ENCODE results near the gene PUM2.
A peak's percentile ranks its signal among the peaks of the same experiment; 100 is the strongest.

PUM2 gene

DNA sequence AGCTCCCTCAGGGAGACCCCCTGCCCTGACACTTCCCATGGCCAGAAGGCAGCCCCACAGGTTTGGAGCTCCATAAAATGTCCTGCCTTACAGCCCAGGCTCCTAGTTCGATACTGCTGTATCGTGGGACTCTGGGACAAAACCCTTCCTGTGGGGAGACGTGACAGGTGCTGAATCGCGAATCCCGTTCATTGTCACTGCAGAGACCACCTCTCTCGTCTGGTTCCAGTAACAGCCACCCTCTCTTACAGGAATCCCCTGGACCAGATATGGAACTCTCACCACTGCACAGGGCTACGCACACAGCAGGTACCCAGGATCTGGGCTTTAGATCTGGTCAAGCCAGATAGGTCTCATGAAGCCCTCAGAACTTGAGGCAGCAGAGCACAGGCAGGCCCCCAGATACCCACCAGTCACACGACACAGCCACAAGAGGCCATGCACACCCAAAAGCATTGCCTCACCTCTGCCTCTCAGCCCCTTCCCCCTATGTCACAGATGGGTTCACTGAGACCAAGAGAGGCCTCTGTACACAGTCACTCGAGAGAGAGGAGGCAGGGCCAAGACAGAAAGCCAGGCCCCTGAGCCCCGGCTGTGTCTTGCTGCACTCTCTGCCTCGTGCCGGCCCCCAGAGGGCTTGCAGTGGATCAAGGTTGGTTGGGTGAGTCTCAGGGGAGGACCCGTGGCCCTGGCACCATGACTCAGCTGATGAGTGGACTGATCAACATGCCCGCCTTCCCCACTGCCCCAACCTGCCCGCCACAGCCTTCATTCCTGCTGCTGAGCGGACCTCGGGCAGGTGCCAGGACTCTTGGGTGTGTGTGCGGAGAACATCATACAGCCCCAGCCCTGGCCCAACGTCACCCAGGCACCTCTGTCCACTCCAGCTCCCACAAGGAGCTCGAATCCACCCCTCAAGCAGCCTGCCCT, 133.3 kb downstream of the PUM2 start:
- peak; percentile 26 for DNase-seq (ENCODE audit: low read depth)

DNA sequence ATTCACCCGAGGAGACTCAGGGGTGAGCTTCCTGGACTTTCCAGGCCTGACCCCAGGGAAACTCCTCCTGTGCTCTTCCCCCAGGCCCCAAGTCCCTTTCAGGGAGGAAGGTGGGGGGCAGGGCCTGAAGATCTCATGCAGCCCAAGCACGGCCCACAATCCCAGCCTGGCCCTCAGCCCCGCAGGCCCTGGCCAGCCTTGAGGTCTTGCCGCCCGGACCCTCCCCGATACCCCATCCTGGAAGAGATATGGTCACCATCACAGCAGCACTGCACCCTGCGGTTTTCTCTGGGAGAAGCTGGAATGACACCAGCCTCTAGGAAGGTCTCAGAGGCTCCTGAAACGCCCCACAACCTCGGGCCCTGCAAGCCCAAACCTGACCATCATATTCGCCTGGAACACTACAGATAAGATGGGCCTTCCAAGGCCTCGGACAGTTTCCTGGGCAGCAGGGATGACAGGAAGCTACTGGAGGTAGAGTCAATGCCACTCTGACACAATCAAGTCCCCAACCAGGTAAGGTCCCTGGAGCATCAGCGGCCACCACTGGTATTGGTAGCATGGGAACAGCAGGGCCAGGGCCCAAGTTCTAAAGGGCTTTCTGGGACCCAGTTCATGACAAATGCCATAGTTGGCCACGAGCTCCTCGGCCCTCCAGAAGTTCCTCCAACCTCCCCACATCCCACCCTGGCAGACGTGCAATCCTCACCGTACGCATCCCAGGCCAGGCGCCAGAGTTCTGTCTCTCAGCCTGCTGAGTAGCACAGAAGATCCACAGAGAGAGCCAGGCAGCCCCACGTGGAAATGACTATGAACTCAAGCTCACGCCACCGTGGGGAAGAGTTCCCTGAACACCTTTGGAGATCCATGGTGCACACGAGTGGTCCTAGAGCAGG, 134.3 kb downstream of the PUM2 start:
- no peak for DNase-seq (ENCODE audit: low read depth)

- no peak for DNase-seq (ENCODE audit: low read depth)
Measured at GRCh38 chr2:20215183-20216040, 135.2 kb downstream of the PUM2 start.

DNA sequence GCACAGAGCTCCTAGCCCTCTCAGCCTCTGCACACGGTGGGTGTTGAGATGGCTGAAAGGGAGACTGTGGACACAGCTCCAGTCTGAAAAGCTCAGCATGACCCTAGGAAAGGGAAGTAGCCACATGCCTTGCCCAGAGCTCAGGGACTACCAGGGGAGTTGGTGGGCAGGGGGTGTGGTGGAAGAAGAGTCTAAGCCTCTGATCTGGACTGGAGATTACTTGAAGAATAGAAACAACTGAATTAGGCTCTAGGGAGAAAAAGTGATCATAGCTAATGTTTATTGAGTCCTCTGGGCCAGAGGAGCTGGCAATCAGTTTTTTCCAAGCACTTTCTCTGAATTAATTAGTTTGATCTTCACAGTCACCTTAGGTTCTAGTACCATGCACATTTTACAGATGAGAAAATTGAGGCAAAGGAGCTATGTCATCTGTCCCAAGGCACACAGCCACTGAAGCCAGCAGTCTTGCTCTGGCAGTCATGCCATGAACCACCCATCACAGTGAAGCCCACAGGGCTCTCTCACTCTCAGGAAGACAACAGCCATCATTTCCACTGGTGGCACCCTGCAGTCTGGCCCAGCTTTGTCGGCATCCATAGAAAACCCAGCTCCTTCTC, 136.0 kb downstream of the PUM2 start:
- DNase-seq (ENCODE audit: low read depth) = no peak

DNA sequence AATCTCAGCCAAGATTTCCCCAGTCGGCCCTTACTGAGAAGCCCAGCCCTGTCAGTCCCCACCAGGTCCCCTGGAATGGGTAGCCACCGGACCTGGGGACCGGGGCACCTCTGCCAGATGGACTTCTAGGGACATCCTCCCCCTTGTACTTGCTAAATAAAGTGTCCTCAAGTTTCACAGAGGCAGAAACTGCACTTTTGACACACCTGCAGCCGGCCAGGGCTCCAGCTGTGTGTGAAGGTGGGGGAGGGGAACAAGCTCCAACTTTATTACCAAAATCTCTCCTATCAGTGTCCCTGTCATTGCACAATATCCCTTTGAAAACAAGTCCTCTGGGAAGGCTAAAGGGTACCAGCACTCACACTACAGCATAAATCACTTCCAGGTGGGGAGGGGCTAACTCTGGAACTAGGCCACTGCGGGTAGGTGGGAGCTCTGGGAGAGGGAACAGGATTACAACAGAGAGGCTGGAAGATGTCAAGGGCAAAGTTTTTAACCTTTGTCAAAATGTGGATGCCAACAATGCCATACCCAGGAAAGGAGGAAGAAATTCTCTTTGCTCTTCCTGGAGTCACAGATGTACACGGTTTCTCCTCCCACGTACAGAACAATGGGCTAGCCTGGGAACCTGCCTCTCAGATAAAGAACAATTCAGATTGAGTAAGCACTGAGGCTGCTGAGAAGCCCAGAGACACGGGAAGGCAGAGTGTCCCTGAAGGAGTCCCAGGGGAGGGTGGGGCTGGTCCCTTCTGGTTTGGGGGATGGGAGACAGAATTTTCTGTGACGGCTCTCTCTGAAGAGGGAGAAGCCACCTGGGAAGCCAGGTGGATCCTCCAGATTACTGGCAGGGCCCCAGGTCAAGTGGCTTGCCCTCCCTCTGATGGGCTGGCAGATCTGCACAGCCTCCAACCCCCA, 136.7 kb downstream of the PUM2 start:
- no peak for DNase-seq (ENCODE audit: low read depth)

DNA sequence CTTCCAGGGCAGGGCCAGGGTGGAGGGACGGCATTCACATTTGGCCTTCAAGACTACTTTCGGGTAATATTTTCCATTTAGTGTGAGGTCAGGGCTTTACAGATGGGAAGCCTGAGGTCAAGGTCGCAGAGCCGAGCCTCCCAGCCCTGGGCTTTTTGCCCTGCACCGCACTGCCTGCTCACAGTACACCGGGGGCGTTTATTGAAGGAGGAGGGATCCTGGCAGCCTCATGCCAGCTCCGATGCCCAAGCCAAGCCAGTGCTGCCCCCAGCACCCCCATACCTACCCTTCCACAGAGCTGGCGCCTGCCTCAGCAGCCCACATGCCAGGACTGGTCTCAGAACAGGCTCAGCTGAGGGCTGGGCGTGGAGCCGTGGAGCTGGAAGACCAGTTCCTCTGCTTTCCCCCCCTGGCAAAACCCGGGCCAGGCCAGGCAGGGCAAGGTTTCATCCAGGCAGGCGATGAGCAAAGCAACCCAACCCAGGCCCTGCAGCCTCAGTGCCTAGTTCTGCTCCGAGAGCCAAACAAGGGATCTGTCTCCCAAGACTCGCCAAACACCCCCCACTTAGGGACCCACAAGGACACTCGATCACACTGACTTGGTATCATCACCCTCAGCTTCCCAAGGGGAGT, 137.7 kb downstream of the PUM2 start:
- no peak for DNase-seq (ENCODE audit: low read depth)

DNA sequence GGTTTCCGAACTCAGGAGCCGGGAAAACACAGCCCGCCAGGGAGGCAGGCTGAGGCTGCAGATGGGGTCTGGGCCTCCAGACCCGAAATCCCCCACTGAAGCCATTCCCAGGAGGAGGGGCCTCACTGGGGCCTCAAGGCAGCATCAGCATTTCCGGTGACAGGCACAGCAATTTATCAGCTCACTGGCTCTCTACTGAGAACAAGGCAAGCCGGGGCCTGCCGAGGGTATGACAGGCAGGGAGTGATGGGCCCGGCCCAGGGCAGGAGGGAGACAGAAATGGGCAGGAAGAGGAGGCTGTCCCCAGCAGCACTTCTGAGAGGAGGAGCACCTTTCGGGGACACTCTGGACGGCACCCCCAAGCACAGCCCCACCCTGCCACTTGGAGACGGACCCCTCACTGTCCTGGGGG, 138.2 kb downstream of the PUM2 start:
- no peak for DNase-seq (ENCODE audit: low read depth)

DNA sequence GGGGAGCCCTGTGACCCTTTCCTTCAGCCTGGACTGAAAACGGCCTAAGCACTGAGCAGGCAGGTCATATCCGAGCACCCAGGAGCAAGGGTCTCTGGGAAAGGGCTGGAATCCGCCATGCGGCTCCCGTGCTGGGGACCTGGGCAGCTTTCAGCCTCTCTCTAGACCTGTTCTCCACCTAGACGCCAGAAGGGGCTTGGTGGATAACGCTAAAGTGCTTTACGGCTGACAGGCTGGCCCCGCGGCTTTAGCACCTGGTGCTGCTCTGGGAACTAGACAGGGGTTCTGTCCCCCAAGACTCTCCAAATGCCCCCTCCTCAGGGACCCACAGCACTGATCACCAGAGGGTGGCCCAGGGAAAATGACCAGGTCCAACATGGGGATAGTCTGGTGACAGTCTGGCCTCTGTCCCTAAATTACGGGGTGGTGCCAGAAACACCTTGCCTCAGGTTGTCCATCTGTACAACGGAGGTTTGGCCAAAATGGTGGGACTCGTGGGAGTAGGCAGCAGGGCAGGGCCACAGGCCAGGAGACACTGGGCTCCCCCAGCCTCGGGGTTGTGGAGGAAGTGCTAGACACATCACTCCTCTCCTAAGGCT, 138.7 kb downstream of the PUM2 start:
- DNase-seq (ENCODE audit: low read depth) = no peak

DNA sequence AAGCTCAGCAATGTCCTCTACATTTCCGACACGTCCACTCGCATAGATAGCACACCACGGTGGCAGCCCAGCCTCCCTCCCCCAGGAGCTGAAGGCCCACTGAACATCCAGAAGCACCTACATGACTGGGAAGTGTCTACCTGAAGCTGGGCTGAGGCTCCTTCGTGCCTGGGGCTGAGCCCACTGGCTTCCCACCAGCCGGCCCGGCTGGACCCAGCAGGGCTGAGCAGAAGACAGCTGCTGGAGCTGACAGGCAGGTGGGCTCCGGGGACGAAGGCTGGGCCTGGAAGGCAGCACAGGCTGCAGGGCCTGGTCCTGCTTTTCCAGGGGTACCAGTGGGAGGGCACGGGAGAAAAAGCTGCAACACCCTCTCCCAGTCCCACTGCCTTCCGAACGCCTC, 139.2 kb downstream of the PUM2 start:
- DNase-seq (ENCODE audit: low read depth) = no peak

DNA sequence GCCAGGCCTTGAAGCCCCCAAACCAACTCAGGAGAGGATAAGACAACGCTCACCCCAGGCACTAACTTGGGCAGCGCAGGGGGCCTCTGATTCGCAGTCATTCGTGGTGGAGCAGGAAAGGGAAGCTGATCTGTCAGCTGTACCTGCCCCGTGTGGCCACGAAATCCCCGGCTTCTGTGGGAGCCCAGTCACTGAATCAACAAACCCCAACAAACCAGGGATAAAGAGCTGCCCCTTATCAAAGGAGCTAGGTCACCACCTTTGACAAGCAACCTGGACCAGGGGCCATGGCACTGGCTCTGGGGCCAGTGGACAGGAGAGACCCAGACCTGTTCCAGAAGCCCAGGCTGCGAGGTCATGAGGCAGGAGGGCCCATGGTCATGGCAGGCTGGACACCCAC, 140.2 kb downstream of the PUM2 start:
- no peak for DNase-seq (ENCODE audit: low read depth)

GRCh38 chr2:20209373-20210109, 141.1 kb downstream of the PUM2 start:
- no peak for DNase-seq (ENCODE audit: low read depth)

- DNase-seq (ENCODE audit: low read depth) = no peak
Measured at GRCh38 chr2:20208476-20208859, 142.2 kb downstream of the PUM2 start.

GRCh38 chr2:20207051-20207450, 143.6 kb downstream of the PUM2 start:
- DNase-seq (ENCODE audit: low read depth) = no peak

GRCh38 chr2:20205915-20206524, 144.6 kb downstream of the PUM2 start:
- no peak for DNase-seq (ENCODE audit: low read depth)

GRCh38 chr2:20205069-20205468, 145.6 kb downstream of the PUM2 start:
- no peak for DNase-seq (ENCODE audit: low read depth)

GRCh38 chr2:20203521-20204225, 147.0 kb downstream of the PUM2 start:
- no peak for DNase-seq (ENCODE audit: low read depth)

GRCh38 chr2:20203072-20203471, 147.6 kb downstream of the PUM2 start:
- no peak for DNase-seq (ENCODE audit: low read depth)

- DNase-seq (ENCODE audit: low read depth) = no peak
Measured at GRCh38 chr2:20201671-20202070, 149.0 kb downstream of the PUM2 start.

Data from HS-27A (cell line).